ENCODE measurements around the gene CXCL6.

DNA sequence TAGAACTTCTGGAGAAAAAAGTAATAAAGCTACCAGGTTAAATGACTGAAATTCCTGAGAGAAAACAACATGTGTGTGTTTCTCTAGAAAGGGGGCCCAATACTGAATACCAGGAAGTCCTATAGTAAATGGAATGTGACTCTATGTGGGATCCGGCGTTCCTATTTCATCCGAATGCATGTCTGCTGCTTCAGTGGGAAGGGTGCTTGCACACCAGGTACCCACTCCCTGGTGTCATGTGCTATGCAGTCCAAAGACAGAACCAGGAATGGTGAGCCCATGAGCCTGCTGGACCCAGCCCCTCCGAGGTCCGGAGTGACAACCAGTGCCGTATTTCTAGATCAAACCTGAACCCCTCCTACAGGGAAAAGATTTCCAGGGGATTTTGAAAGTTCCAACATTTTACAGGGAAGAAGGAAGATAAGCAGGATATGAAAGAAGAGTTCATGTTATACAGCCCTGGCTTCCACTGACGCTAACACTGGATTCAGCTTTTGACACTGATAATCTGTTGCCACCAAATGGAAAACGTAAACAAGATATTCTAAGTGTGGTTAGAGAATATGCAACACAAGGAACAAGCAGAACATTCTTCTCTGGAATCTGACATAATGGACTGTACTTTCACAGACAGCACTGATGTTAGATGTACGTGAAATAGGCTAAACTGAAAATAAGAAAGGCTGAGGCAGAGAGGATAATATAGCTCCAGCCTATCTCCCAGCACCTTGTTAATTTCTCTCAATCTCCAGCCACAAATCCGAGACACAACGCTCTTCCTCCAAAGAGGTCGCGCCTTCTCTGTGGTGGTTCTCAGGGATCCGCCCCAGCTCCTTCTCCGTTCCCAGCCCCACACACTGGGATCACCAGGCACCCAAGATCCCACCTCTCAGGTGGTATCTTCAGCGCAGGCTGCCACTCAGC, 32.0 kb downstream of the CXCL6 start:
- TF ChIP-seq, protein P1, sequence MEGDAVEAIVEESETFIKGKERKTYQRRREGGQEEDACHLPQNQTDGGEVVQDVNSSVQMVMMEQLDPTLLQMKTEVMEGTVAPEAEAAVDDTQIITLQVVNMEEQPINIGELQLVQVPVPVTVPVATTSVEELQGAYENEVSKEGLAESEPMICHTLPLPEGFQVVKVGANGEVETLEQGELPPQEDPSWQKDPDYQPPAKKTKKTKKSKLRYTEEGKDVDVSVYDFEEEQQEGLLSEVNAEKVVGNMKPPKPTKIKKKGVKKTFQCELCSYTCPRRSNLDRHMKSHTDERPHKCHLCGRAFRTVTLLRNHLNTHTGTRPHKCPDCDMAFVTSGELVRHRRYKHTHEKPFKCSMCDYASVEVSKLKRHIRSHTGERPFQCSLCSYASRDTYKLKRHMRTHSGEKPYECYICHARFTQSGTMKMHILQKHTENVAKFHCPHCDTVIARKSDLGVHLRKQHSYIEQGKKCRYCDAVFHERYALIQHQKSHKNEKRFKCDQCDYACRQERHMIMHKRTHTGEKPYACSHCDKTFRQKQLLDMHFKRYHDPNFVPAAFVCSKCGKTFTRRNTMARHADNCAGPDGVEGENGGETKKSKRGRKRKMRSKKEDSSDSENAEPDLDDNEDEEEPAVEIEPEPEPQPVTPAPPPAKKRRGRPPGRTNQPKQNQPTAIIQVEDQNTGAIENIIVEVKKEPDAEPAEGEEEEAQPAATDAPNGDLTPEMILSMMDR (IDR thresholded peaks at IDR 0.05) = no peak
- TF ChIP-seq ZFX (IDR thresholded peaks at IDR 0.05; ENCODE audit: borderline replicate concordance) = no peak

All from 22Rv1 (cell line).